Measurements from ENCODE around the gene SPHKAP. TPM values are rescaled to one million over a fixed set of nuclear protein-coding genes. Genes with fewer than 3 reads are reported as not detected.

SPHKAP gene
- polyA plus RNA-seq, 1 donor (not counting 4 experiments of a cell fraction or from before 2014, with no cell fraction given): not detected

- DNase-seq (ENCODE audit: low read depth, low spot score): no peak
- Histone ChIP-seq H3K27ac (ENCODE audit: control insufficient read depth, insufficient read depth, low read length) (no peak overlapping the region), H3K79me2 (ENCODE audit: control insufficient read depth, insufficient read depth, low read length) (no peaks in the 10 kb centered on the region), H3K4me3 (ENCODE audit: control insufficient read depth in 2 of 3, extremely low read depth in 1 of 3, insufficient read depth in 2 of 3, low read depth in 1 of 3, low read length in 3 of 3) (no peak overlapping the region), H4K20me1 (ENCODE audit: control insufficient read depth, extremely low read depth, insufficient read depth, low read length) (no peaks in the 10 kb centered on the region), H3K9ac (ENCODE audit: control insufficient read depth, extremely low read depth, insufficient read depth, low read length) (no peak overlapping the region), H3K4me1 (ENCODE audit: control insufficient read depth, extremely low read depth, insufficient read depth, low read length) (no peaks in the 10 kb centered on the region), H3K9me1 (ENCODE audit: control insufficient read depth, extremely low read depth, insufficient read depth, low read length) (no peaks in the 10 kb centered on the region), H3K36me3 (ENCODE audit: control insufficient read depth in 2 of 2, extremely low read depth in 1 of 2, insufficient read depth in 2 of 2, low read length in 2 of 2) (no peaks in the 10 kb centered on the region), H3K27me3 (ENCODE audit: control insufficient read depth, extremely low read depth, insufficient read depth, low read length) (no peaks in the 10 kb centered on the region), H3K4me2 (ENCODE audit: control insufficient read depth, extremely low read depth, insufficient read depth, low read depth, low read length) (no peak overlapping the region), H2AFZ (ENCODE audit: control insufficient read depth, low read length) (no peak overlapping the region), H3K9me3 (ENCODE audit: control insufficient read depth, low read depth, low read length) (no peaks in the 10 kb centered on the region)
- TF ChIP-seq CTCF (optimal IDR thresholded peaks at IDR 0.05 in 1 of 3, IDR thresholded peaks at IDR 0.05 in 1 of 3, conservative IDR thresholded peaks at IDR 0.05 in 1 of 3; ENCODE audit: extremely low read depth in 1 of 3, insufficient read depth in 2 of 3, low read length in 3 of 3) (no peak), EZH2 (IDR thresholded peaks at IDR 0.05; ENCODE audit: low read length) (no peak)
- FAIRE-seq: no peak
- dilution Hi-C loops (cut with MboI; ENCODE audit: extremely low pct_ligation_motif_present, low sequenced_read_pairs): no loop called here
Measured at GRCh38 chr2:228092056-228092455, 89.4 kb downstream of the SPHKAP start.

- Histone ChIP-seq H3K27ac (ENCODE audit: control insufficient read depth, insufficient read depth, low read length) (no peak overlapping the region), H3K36me3 (ENCODE audit: control insufficient read depth in 2 of 2, extremely low read depth in 1 of 2, insufficient read depth in 2 of 2, low read length in 2 of 2) (no peaks in the 10 kb centered on the region), H3K4me3 (ENCODE audit: control insufficient read depth in 2 of 3, extremely low read depth in 1 of 3, insufficient read depth in 2 of 3, low read depth in 1 of 3, low read length in 3 of 3) (no peak overlapping the region), H2AFZ (ENCODE audit: control insufficient read depth, low read length) (no peak overlapping the region), H3K27me3 (ENCODE audit: control insufficient read depth, extremely low read depth, insufficient read depth, low read length) (no peaks in the 10 kb centered on the region), H3K79me2 (ENCODE audit: control insufficient read depth, insufficient read depth, low read length) (no peaks in the 10 kb centered on the region), H3K9ac (ENCODE audit: control insufficient read depth, extremely low read depth, insufficient read depth, low read length) (no peak overlapping the region), H4K20me1 (ENCODE audit: control insufficient read depth, extremely low read depth, insufficient read depth, low read length) (no peaks in the 10 kb centered on the region), H3K9me1 (ENCODE audit: control insufficient read depth, extremely low read depth, insufficient read depth, low read length) (no peaks in the 10 kb centered on the region), H3K4me2 (ENCODE audit: control insufficient read depth, extremely low read depth, insufficient read depth, low read depth, low read length) (no peak overlapping the region), H3K4me1 (ENCODE audit: control insufficient read depth, extremely low read depth, insufficient read depth, low read length) (no peaks in the 10 kb centered on the region), H3K9me3 (ENCODE audit: control insufficient read depth, low read depth, low read length) (no peaks in the 10 kb centered on the region)
- dilution Hi-C loops (cut with MboI; ENCODE audit: extremely low pct_ligation_motif_present, low sequenced_read_pairs): no loop called here
- no peak for DNase-seq (ENCODE audit: low read depth, low spot score)
- no peak for FAIRE-seq
- TF ChIP-seq CTCF (optimal IDR thresholded peaks at IDR 0.05 in 1 of 3, IDR thresholded peaks at IDR 0.05 in 1 of 3, conservative IDR thresholded peaks at IDR 0.05 in 1 of 3; ENCODE audit: extremely low read depth in 1 of 3, insufficient read depth in 2 of 3, low read length in 3 of 3) (no peak), EZH2 (IDR thresholded peaks at IDR 0.05; ENCODE audit: low read length) (no peak)
Measured at GRCh38 chr2:228086561-228086960, 94.9 kb downstream of the SPHKAP start.

All from keratinocyte (primary cell).